ENCODE results near the gene ASB13.

ASB13 gene

DNA sequence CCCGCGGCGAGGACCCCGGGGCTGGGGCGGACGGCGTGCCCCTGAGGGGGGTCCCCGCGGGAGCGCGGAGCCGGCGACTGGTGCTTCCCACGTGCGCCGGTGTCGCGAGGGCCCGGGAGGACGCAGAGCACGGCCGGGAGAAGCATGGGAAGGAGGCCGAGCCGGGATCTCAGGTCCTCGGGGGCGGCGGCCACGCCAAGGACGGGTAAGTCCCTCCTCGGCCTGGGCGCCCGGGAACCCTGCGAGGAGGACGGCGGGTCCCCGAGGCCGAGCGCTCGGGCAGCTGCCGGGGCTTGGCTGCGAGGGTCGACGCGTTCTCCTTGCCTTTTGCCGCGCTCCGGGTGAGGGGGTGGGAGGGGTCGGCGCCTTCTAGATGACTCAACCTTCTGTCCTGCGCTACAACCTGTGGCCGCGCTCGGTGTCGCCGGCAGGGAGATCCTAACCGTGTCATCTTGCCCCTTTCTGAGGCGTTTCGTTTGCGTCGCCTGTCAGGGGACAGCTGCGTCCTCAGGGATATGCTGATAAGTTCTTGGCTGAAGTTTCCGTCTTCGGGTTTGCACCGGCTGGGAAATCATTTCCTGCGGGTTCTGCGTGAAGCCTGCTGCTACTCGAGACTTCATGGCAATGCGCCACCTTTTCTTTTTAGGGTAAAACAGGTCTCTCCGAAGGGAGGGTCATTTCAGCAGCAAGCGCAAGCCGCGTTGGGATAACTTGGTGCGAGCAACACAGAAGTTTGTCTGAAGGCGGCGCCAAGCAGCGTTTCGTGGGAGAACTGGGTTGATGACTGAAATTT lies 18.8 kb upstream of the ASB13 start:
- TF ChIP-seq, protein P1, sequence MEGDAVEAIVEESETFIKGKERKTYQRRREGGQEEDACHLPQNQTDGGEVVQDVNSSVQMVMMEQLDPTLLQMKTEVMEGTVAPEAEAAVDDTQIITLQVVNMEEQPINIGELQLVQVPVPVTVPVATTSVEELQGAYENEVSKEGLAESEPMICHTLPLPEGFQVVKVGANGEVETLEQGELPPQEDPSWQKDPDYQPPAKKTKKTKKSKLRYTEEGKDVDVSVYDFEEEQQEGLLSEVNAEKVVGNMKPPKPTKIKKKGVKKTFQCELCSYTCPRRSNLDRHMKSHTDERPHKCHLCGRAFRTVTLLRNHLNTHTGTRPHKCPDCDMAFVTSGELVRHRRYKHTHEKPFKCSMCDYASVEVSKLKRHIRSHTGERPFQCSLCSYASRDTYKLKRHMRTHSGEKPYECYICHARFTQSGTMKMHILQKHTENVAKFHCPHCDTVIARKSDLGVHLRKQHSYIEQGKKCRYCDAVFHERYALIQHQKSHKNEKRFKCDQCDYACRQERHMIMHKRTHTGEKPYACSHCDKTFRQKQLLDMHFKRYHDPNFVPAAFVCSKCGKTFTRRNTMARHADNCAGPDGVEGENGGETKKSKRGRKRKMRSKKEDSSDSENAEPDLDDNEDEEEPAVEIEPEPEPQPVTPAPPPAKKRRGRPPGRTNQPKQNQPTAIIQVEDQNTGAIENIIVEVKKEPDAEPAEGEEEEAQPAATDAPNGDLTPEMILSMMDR (IDR thresholded peaks at IDR 0.05; ENCODE audit: low read depth, low read length, missing control alignments), result peak; percentile 69
- in situ Hi-C loops (cut with HindIII; ENCODE audit: low sequenced_read_pairs), result no loop called here

DNA sequence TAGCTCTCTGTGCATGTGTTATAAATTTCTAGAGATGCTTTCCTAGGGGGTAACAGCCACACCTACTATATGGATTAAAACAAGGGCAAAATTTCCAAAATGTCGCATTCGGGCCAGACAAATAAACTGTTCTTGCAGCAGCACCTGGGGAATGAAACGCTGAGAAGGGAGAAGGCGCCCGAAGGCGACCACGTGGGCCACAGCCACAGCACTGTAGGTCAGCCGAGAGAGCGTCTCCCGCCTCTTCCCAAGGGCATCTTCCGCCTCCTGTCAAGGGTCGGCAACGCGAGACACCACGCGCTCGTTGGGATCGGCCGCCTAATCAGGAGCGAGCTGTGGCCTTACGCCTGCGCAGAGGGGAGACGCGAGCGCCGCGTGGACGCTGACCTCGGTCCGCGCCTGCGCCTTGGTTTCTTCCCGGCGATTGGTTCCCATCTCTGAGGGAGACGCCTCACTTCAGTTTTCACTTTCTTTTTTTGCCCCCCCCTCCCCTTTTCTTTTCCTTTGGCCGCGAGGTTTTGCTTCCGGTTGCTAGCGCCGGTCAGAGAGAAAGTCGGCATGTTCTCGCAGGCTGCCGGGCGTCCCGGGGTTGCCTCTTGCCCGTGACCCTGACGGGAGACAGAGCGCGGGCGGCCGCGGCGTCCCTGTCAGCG lies 18.0 kb upstream of the ASB13 start, which contains the start of gene TASOR2:
Gene TASOR2, plus strand, starts transcription at position 521 of the 653 bp plus-strand sequence. CDS start 35,805 bp downstream, outside the sequence.
- in situ Hi-C loops (cut with HindIII; ENCODE audit: low sequenced_read_pairs), result no loop called here
- peak; percentile 91 for DNase-seq (ENCODE audit: low read depth)
- peak within 1 kb of the TSS; percentile 88 for H3K4me3 ChIP-seq (ENCODE audit: low read depth, low read length)
- TF ChIP-seq, protein P1 (IDR thresholded peaks at IDR 0.05; ENCODE audit: low read depth, low read length, missing control alignments), result no peak

More for the DNA sequence above, 18.8 kb upstream of the ASB13 start:
- DNase-seq (ENCODE audit: low read depth), result peak; percentile 61
- peak overlapping the region; percentile 88 for H3K4me3 ChIP-seq (ENCODE audit: low read depth, low read length)

DNA sequence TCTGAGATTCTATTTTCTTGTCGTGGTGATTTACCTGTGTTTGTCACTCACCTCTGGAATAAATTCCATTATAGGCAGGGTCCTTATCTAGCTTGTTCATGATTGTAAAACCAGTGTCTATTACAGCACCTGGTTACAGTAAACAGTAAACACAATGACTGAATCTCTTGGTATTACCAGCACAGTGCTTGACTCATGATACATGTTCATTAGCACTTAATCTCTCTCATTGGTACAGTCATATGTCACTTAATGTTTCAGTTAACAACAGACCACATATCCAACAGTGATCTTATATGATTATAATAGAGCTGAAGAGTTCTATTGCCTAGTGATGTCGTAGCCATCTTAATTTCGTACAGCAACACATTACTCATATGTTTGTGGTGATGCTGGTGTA lies 16.7 kb upstream of the ASB13 start:
- no peak for DNase-seq (ENCODE audit: low read depth)
- TF ChIP-seq, protein P1 (IDR thresholded peaks at IDR 0.05; ENCODE audit: low read depth, low read length, missing control alignments), result no peak
- in situ Hi-C loops (cut with HindIII; ENCODE audit: low sequenced_read_pairs), result no loop called here

DNA sequence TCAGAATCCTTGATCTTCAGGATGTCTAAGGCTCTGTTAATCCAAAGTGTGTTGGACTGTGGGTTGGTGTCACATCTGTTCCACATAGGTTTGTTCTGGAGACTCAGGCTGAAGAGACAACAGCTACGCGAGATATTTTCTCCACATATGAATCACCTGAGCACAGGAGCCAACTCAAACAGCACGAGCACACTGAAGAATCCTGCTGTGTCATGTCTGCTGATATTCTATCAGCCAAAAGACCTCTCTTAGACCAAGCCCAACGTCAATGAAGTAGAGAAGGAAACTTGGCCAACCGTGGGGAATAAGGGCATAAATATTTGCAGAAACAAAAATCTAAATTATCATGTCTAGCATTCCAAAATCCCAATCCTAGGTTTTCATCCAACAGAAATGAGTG lies 15.5 kb upstream of the ASB13 start:
- TF ChIP-seq, protein P1 (IDR thresholded peaks at IDR 0.05; ENCODE audit: low read depth, low read length, missing control alignments), result no peak
- in situ Hi-C loops (cut with HindIII; ENCODE audit: low sequenced_read_pairs), result no loop called here
- no peak for DNase-seq (ENCODE audit: low read depth)
- H3K4me3 ChIP-seq (ENCODE audit: low read depth, low read length), result no peak overlapping the region

More for the DNA sequence above, 16.7 kb upstream of the ASB13 start:
- no peak overlapping the region for H3K4me3 ChIP-seq (ENCODE audit: low read depth, low read length)

DNA sequence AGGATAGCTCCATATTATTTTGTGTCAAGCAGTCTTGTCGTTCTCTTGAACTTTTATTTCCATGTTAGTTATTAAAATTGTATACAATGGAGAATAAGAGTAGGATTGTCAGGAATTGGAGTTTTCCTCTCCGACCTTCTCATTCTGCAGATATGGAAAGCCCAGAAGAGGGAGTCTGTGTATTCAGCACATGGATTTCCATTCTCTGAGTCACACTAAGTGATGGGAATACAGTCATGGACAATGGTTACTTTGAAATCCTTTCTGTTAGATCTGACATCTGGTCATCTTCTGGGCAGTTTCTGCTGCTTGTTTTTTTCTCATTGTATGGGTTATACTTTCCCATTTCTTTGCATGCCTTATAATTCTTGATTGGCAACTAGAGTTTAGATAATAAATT lies 13.2 kb upstream of the ASB13 start:
- in situ Hi-C loops (cut with HindIII; ENCODE audit: low sequenced_read_pairs), result no loop called here
- TF ChIP-seq, protein P1 (IDR thresholded peaks at IDR 0.05; ENCODE audit: low read depth, low read length, missing control alignments), result no peak
- no peak overlapping the region for H3K4me3 ChIP-seq (ENCODE audit: low read depth, low read length)
- DNase-seq (ENCODE audit: low read depth), result no peak

DNA sequence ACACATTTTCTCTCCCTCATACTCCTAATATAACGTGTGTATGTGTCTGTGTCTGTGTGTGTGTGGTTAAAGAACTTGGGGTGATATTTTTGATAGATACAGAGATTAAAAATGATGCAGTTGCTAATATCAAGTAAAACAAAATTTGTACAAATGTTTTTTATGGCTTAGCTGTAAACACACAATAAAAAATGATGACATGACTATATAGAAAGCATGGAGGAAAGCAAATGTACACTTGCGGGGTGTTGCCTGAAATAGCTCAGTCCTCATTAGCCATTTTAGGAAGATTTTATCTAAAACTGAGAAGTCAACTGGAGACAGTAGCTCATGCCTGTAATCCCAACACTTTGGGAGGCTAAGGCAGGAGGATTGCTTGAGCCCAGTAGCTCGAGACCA lies 12.6 kb upstream of the ASB13 start:
- no peak for DNase-seq (ENCODE audit: low read depth)
- H3K4me3 ChIP-seq (ENCODE audit: low read depth, low read length), result no peak overlapping the region
- TF ChIP-seq, protein P1 (IDR thresholded peaks at IDR 0.05; ENCODE audit: low read depth, low read length, missing control alignments), result no peak
- in situ Hi-C loops (cut with HindIII; ENCODE audit: low sequenced_read_pairs), result no loop called here
